ENCODE results near the gene SASH1. TPM values are rescaled to one million over a fixed set of nuclear protein-coding genes. Genes with fewer than 3 reads are reported as not detected.

The SASH1 gene
- total RNA-seq, 1 experiment from 2014 or later = 19.2 TPM

- Histone ChIP-seq H3K9me3 (ENCODE audit: low read depth, low read length, poor library complexity, severe bottlenecking) (no peaks in the 10 kb centered on the region), H3K27ac (ENCODE audit: low read depth, low read length, poor library complexity, severe bottlenecking) (no peak overlapping the region), H3K27me3 (replicated peaks; ENCODE audit: insufficient read depth, low read depth, low read length, poor library complexity) (no peaks in the 10 kb centered on the region), H3K4me1 (ENCODE audit: insufficient read depth, low read length, poor library complexity, severe bottlenecking) (no peaks in the 10 kb centered on the region), H3K36me3 (ENCODE audit: insufficient read depth, low read length, poor library complexity, severe bottlenecking) (no peaks in the 10 kb centered on the region), H3K4me3 (ENCODE audit: low read depth, low read length, poor library complexity, severe bottlenecking) (no peak overlapping the region)
- POLR2A ChIA-PET (ENCODE audit: low non-redundant PET) = no interaction called here
- CTCF ChIA-PET = no interaction called here
- no peak for TF ChIP-seq EZH2 (IDR thresholded peaks at IDR 0.05; ENCODE audit: borderline replicate concordance, low read depth, low read length, poor library complexity, severe bottlenecking)
- no peak for TF ChIP-seq CTCF (conservative IDR thresholded peaks at IDR 0.05; ENCODE audit: low read depth, low read length)
- no peak for DNase-seq (ENCODE audit: low spot score)
- BruUV-seq (replicated peaks) = no TSS peak
- intact Hi-C loops (cut with micrococcal nuclease; ENCODE audit: unreplicated experiment) = no loop called here
Observed at GRCh38 chr6:148565321-148565926, 222.8 kb downstream of the SASH1 start.

DNA sequence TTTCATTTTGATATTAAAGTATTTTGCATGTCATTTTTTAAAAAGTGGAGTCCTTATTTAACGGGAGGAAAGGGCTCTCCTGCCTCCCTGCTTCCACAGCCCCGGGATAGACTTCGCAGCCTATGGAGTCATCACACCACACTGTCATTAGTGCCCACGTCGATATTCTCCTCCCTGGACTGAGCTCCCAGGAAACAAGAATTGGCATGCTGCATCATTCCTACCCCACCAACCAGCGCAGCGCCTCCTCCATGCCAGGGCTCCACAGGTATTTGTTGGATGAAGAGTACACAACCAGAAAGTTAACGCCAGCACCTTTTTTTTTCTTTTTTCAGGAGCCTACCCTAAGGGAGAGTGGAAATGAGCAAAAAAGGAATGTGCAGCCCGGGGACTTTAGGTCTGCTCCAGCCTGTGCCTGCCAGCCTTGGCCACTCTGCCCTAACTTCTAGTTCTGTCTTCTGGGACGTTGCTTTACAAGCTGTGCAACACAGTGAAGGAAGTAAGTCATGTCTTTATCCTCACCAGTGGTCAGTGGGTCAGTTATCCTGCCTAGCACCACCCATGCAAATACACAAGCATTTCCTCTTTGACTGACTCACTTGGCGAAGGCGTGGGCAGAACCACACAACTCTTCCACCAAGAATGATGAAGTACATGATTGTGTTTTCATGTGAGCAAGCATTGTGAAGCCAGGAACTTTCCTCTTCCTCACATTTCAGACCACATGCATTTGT, 223.5 kb downstream of the SASH1 start:
- Histone ChIP-seq H3K4me1 (ENCODE audit: insufficient read depth, low read length, poor library complexity, severe bottlenecking) (no peaks in the 10 kb centered on the region), H3K36me3 (ENCODE audit: insufficient read depth, low read length, poor library complexity, severe bottlenecking) (no peaks in the 10 kb centered on the region), H3K9me3 (ENCODE audit: low read depth, low read length, poor library complexity, severe bottlenecking) (no peaks in the 10 kb centered on the region), H3K27ac (ENCODE audit: low read depth, low read length, poor library complexity, severe bottlenecking) (no peak overlapping the region), H3K27me3 (replicated peaks; ENCODE audit: insufficient read depth, low read depth, low read length, poor library complexity) (no peaks in the 10 kb centered on the region), H3K4me3 (ENCODE audit: low read depth, low read length, poor library complexity, severe bottlenecking) (no peak overlapping the region)
- no TSS peak for BruUV-seq (replicated peaks)
- intact Hi-C loops (cut with micrococcal nuclease; ENCODE audit: unreplicated experiment) = no loop called here
- ChIA-PET CTCF (no interaction called here), POLR2A (ENCODE audit: low non-redundant PET) (no interaction called here)
- no peak for DNase-seq (ENCODE audit: low spot score)
- no peak for TF ChIP-seq EZH2 (IDR thresholded peaks at IDR 0.05; ENCODE audit: borderline replicate concordance, low read depth, low read length, poor library complexity, severe bottlenecking)
- TF ChIP-seq CTCF (conservative IDR thresholded peaks at IDR 0.05; ENCODE audit: low read depth, low read length) = no peak

DNA sequence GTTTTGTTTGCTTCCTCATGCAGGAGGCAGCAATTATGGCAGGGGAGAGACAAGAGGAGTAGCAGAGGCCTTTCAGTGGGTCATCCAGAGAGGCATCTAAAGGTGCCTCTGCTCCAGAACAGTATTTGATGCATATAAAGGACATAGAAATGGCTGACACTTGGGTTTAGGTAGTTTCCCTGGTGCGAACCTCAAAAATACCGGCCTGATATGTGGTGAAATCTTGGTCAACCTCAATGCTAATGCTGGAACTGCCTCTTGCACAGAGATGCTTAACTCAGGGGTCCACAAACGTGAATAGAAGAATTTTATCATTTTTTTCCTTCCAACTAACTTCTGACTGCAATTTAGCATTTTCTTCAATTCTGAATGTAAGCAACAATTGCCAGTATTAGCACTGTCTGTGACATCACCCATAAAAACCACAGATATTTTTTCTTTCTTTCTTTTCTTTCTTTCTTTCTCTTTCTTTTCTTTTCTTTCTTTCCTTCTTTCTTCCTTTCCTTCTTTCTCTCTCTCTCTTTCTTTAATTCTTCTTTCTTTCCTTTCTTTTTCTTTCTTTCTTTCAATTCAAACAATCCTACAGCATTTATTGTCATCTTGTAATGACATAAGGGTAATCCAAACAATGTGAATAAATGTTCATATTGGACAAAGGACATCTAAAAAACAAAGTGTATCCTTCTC, 224.2 kb downstream of the SASH1 start:
- no TSS peak for BruUV-seq (replicated peaks)
- no peak for TF ChIP-seq CTCF (conservative IDR thresholded peaks at IDR 0.05; ENCODE audit: low read depth, low read length)
- no peak for TF ChIP-seq EZH2 (IDR thresholded peaks at IDR 0.05; ENCODE audit: borderline replicate concordance, low read depth, low read length, poor library complexity, severe bottlenecking)
- Histone ChIP-seq H3K36me3 (ENCODE audit: insufficient read depth, low read length, poor library complexity, severe bottlenecking) (no peaks in the 10 kb centered on the region), H3K4me3 (ENCODE audit: low read depth, low read length, poor library complexity, severe bottlenecking) (no peak overlapping the region), H3K27ac (ENCODE audit: low read depth, low read length, poor library complexity, severe bottlenecking) (no peak overlapping the region), H3K4me1 (ENCODE audit: insufficient read depth, low read length, poor library complexity, severe bottlenecking) (no peaks in the 10 kb centered on the region), H3K9me3 (ENCODE audit: low read depth, low read length, poor library complexity, severe bottlenecking) (no peaks in the 10 kb centered on the region), H3K27me3 (replicated peaks; ENCODE audit: insufficient read depth, low read depth, low read length, poor library complexity) (no peaks in the 10 kb centered on the region)
- CTCF ChIA-PET = no interaction called here
- POLR2A ChIA-PET (ENCODE audit: low non-redundant PET) = no interaction called here
- no peak for DNase-seq (ENCODE audit: low spot score)
- intact Hi-C loops (cut with micrococcal nuclease; ENCODE audit: unreplicated experiment) = no loop called here

Data from A673 (cell line).